ENCODE data around the gene FBXL17.

DNA sequence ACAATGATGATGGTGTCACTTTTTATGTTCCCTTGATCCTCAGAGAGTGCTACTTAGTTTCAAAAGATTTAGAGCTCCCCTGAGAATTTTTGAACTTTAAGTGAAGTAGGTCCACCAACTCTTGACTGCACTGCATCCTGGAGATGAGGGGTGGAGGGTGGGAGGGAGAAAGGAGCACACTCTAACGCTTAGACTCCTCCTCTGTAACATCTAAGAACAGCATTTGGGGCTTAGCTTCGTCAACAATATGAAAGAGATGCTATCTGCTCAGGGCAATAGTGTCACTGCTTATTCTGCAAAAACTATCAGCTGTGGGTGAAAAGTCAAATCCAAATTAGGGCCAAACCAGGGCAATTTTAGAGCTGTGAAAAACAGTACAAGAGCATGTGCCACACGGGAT, 468.4 kb downstream of the FBXL17 start:
- no peak for TF ChIP-seq POLR2A (IDR thresholded peaks at IDR 0.05)
- TF ChIP-seq, protein P1, sequence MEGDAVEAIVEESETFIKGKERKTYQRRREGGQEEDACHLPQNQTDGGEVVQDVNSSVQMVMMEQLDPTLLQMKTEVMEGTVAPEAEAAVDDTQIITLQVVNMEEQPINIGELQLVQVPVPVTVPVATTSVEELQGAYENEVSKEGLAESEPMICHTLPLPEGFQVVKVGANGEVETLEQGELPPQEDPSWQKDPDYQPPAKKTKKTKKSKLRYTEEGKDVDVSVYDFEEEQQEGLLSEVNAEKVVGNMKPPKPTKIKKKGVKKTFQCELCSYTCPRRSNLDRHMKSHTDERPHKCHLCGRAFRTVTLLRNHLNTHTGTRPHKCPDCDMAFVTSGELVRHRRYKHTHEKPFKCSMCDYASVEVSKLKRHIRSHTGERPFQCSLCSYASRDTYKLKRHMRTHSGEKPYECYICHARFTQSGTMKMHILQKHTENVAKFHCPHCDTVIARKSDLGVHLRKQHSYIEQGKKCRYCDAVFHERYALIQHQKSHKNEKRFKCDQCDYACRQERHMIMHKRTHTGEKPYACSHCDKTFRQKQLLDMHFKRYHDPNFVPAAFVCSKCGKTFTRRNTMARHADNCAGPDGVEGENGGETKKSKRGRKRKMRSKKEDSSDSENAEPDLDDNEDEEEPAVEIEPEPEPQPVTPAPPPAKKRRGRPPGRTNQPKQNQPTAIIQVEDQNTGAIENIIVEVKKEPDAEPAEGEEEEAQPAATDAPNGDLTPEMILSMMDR (IDR thresholded peaks at IDR 0.05) = no peak
